ENCODE results near the gene RHBDD3.

Gene RHBDD3

GRCh38 chr22:29267858-29268510, at the start of gene RHBDD3, which contains the start of gene EWSR1:
Gene RHBDD3, minus strand, starts transcription at chr22:29267981. Its CDS starts 2,355 bp downstream, at chr22:29265626.
Gene EWSR1, plus strand, starts transcription at chr22:29268268. Its CDS starts 69 bp downstream, at chr22:29268337.
- peak; percentile 98 for DNase-seq (ENCODE audit: low read depth)

GRCh38 chr22:29316141-29316828, 48.5 kb upstream of the RHBDD3 start:
- no peak for DNase-seq (ENCODE audit: low read depth)

- no peak for DNase-seq (ENCODE audit: low read depth)
Observed at GRCh38 chr22:29315286-29316140, 47.7 kb upstream of the RHBDD3 start, which contains the start of gene RASL10A. Gene RASL10A, minus strand, starts transcription at chr22:29315697. Its CDS starts 451 bp downstream, at chr22:29315246.

- no peak for DNase-seq (ENCODE audit: low read depth)
Observed at GRCh38 chr22:29314537-29315285, 46.9 kb upstream of the RHBDD3 start.

GRCh38 chr22:29313576-29314466, 46.0 kb upstream of the RHBDD3 start:
- DNase-seq (ENCODE audit: low read depth), result no peak

- no peak for DNase-seq (ENCODE audit: low read depth)
Observed at GRCh38 chr22:29313126-29313575, 45.4 kb upstream of the RHBDD3 start.

- DNase-seq (ENCODE audit: low read depth), result no peak
Observed at GRCh38 chr22:29312218-29313125, 44.7 kb upstream of the RHBDD3 start.

- no peak for DNase-seq (ENCODE audit: low read depth)
Observed at GRCh38 chr22:29311464-29312217, 43.9 kb upstream of the RHBDD3 start.

GRCh38 chr22:29310863-29311339, 43.1 kb upstream of the RHBDD3 start:
- DNase-seq (ENCODE audit: low read depth), result no peak

- no peak for DNase-seq (ENCODE audit: low read depth)
Observed at GRCh38 chr22:29310065-29310862, 42.5 kb upstream of the RHBDD3 start.

- DNase-seq (ENCODE audit: low read depth), result no peak
Observed at GRCh38 chr22:29309332-29310064, 41.7 kb upstream of the RHBDD3 start.

GRCh38 chr22:29308791-29309262, 41.0 kb upstream of the RHBDD3 start:
- DNase-seq (ENCODE audit: low read depth), result no peak

GRCh38 chr22:29308148-29308790, 40.5 kb upstream of the RHBDD3 start:
- no peak for DNase-seq (ENCODE audit: low read depth)

GRCh38 chr22:29307596-29308147, 39.9 kb upstream of the RHBDD3 start:
- DNase-seq (ENCODE audit: low read depth), result no peak

GRCh38 chr22:29306835-29307595, 39.2 kb upstream of the RHBDD3 start:
- DNase-seq (ENCODE audit: low read depth), result no peak
